HPDE6-E6E7 (cell line): ENCODE results near the gene LMO3.

ENCODE experiments used
- DNase-seq: peaks from one replicate; pipeline ENCODE4 v3.0.0; 2011; ENCODE audit warnings: missing footprints; ENCODE audit errors: extremely low spot score

LMO3 gene

GRCh38 chr12:16600525-16600924 is 5.4 kb downstream of the LMO3 start:
- DNase-seq, result no peak

- no peak for DNase-seq
These were observed 6.9 kb downstream of the LMO3 start for GRCh38 chr12:16599081-16599480.

- DNase-seq, result no peak
These were observed 11.2 kb downstream of the LMO3 start for GRCh38 chr12:16594797-16595196.

- no peak for DNase-seq
These were observed 12.4 kb downstream of the LMO3 start for GRCh38 chr12:16593546-16593945.

GRCh38 chr12:16590645-16591044 is 15.3 kb downstream of the LMO3 start:
- no peak for DNase-seq

- no peak for DNase-seq
These were observed 17.1 kb downstream of the LMO3 start for GRCh38 chr12:16588812-16589211.

- DNase-seq, result no peak
These were observed 18.4 kb downstream of the LMO3 start for GRCh38 chr12:16587514-16587913.

GRCh38 chr12:16587110-16587453 is 18.9 kb downstream of the LMO3 start:
- no peak for DNase-seq

GRCh38 chr12:16586350-16587109 is 19.4 kb downstream of the LMO3 start:
- no peak for DNase-seq

GRCh38 chr12:16585781-16586180 is 20.2 kb downstream of the LMO3 start:
- no peak for DNase-seq

GRCh38 chr12:16583969-16584745 is 21.8 kb downstream of the LMO3 start:
- peak; percentile 68 for DNase-seq

GRCh38 chr12:16581416-16581815 is 24.5 kb downstream of the LMO3 start:
- DNase-seq, result no peak

GRCh38 chr12:16579041-16579440 is 26.9 kb downstream of the LMO3 start:
- no peak for DNase-seq

GRCh38 chr12:16573398-16574077 is 32.4 kb downstream of the LMO3 start:
- DNase-seq, result no peak

GRCh38 chr12:16568873-16569272 is 37.1 kb downstream of the LMO3 start:
- peak; percentile 36 for DNase-seq

GRCh38 chr12:16564675-16565074 is 41.3 kb downstream of the LMO3 start:
- no peak for DNase-seq

- DNase-seq, result no peak
These were observed 42.5 kb downstream of the LMO3 start for GRCh38 chr12:16563504-16563903.

- no peak for DNase-seq
These were observed 43.0 kb downstream of the LMO3 start for GRCh38 chr12:16562921-16563320.

- no peak for DNase-seq
These were observed 43.5 kb downstream of the LMO3 start for GRCh38 chr12:16562435-16562834.

GRCh38 chr12:16560273-16560672 is 45.7 kb downstream of the LMO3 start:
- DNase-seq, result no peak

- no peak for DNase-seq
These were observed 50.3 kb downstream of the LMO3 start for GRCh38 chr12:16555630-16556029.

- DNase-seq, result no peak
These were observed 52.5 kb downstream of the LMO3 start for GRCh38 chr12:16553457-16553856.

GRCh38 chr12:16552301-16552700 is 53.7 kb downstream of the LMO3 start:
- no peak for DNase-seq
